Neural progenitor cell (in vitro differentiated cells): ENCODE measurements around the gene ITPR2.

Source experiments
- CTCF ChIP-seq: fragments of 200-600 bp; sonication (generic); IDR thresholded peaks from 2 replicates; pipeline ENCODE4 v1.5.1; 2017; ENCODE audit warnings: antibody characterized with exemption, mild to moderate bottlenecking
- EZH2 ChIP-seq: fragments of 200-600 bp; sonication (generic); IDR thresholded peaks from 2 replicates; pipeline ENCODE4 v1.6.1; 2017; ENCODE audit warnings: antibody characterized with exemption, mild to moderate bottlenecking, moderate library complexity

- TF ChIP-seq CTCF (no peak), EZH2 (no peak)
Measured at GRCh38 chr12:26666286-26666685, 166.7 kb downstream of the ITPR2 start.
